ENCODE data around the gene PPP4R4. TPM values are rescaled to one million over a fixed set of nuclear protein-coding genes. Genes with fewer than 3 reads are reported as not detected.
A peak's percentile ranks its signal among the peaks of the same experiment; 100 is the strongest.

The PPP4R4 gene
- total and polyA plus RNA-seq, 12 donors, result 0.08 to 6.2 (median 0.55) TPM

DNA sequence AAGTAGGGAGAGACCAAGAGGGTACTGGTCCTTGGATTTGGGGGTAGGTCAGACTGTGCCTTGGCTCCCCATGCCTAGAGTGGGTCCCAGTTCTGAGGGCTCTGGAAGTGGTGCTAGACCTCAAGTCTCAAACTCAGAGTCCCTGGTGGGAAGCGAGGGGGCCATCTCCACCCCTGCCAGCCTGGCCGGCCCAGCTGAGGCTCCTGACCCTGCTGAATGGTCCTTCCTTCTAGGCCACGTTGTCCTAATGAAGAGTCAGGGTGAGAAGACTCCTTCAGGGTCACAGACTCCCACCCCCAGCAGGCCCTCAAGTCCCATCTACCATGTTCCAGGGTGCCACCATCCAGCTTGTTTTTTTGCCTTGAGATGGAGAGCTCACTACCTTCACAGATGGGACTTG lies 136.1 kb downstream of the PPP4R4 start:
- peak in 1 of 7 donors; percentile 6 for DNase-seq
- Histone ChIP-seq H3K4me1 (replicated peaks in 1 of 2) (no peaks in the 10 kb centered on the region), H3K36me3 (replicated peaks in 1 of 2) (no peaks in the 10 kb centered on the region), H3K27me3 (no peaks in the 10 kb centered on the region), H3K4me3 (no peak overlapping the region), H3K27ac (no peak overlapping the region), H3K9me3 (replicated peaks in 1 of 3) (no peaks in the 10 kb centered on the region)
- 83 to 89% (median 84%) methylated on average over 3 of the region's 3 CpGs; no CpG with 5 or more reads in 1 of the 4 donors for WGBS, 4 donors
- TF ChIP-seq, protein P1, sequence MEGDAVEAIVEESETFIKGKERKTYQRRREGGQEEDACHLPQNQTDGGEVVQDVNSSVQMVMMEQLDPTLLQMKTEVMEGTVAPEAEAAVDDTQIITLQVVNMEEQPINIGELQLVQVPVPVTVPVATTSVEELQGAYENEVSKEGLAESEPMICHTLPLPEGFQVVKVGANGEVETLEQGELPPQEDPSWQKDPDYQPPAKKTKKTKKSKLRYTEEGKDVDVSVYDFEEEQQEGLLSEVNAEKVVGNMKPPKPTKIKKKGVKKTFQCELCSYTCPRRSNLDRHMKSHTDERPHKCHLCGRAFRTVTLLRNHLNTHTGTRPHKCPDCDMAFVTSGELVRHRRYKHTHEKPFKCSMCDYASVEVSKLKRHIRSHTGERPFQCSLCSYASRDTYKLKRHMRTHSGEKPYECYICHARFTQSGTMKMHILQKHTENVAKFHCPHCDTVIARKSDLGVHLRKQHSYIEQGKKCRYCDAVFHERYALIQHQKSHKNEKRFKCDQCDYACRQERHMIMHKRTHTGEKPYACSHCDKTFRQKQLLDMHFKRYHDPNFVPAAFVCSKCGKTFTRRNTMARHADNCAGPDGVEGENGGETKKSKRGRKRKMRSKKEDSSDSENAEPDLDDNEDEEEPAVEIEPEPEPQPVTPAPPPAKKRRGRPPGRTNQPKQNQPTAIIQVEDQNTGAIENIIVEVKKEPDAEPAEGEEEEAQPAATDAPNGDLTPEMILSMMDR (IDR thresholded peaks at IDR 0.05), result no peak
- intact Hi-C loops (cut with DNase I), result no loop called here

DNA sequence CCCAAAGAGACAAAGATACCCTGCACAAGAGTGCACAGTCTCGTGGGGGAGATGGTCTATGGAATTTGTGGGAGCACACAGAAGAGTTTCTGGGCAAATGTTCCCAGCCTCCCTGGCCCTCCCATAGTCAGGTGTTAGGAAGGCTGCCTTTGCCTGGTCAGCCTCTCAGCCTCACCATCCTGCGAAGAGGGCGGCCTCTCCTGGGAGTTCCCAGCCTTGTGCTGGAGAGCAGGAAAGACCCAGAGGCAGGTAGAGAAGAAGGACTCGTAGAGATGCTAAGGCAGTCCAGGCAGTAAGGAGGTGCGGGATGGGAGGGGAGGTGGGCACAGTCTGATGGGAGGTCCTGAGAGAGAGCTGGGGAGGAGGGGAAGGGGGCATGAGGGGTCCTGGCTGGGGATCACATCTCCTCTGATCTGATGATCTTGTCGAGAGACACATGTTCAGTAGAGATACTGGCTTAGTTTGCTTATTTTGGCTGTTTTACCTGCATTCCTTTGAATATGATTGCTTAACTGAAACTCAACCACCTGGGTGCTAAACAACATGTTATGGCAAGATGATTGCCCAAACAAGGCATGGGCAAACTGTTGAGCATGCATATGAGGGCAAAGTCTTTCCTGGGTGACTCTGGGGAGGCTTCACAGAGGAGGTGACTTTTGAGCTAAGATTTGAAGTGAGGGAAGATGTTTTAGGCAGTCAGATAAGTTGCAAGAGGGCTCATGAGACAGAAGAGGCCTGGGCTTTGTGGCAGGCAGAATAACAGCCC lies 138.5 kb downstream of the PPP4R4 start:
- no peak overlapping the region for H3K4me3 ChIP-seq
- WGBS, 4 donors, result 77 to 83% (median 79%) methylated on average over 6 of the region's 6 CpGs
- no peaks in the 10 kb centered on the region for H3K4me1 ChIP-seq (replicated peaks in 1 of 2)
- DNase-seq, result peak in 1 of 7 donors; percentile 9
- H3K36me3 ChIP-seq (replicated peaks in 1 of 2), result no peaks in the 10 kb centered on the region
- H3K27ac ChIP-seq, result no peak overlapping the region
- H3K9me3 ChIP-seq (replicated peaks in 1 of 3), result peaks cover 0 to 6% (median 0%) of the 10 kb centered on the region in 3 donors
- intact Hi-C loops (cut with DNase I), result no loop called here
- no peaks in the 10 kb centered on the region for H3K27me3 ChIP-seq
- no peak for TF ChIP-seq POLR2A (IDR thresholded peaks at IDR 0.05)
- TF ChIP-seq, protein P1 (IDR thresholded peaks at IDR 0.05), result no peak

DNA sequence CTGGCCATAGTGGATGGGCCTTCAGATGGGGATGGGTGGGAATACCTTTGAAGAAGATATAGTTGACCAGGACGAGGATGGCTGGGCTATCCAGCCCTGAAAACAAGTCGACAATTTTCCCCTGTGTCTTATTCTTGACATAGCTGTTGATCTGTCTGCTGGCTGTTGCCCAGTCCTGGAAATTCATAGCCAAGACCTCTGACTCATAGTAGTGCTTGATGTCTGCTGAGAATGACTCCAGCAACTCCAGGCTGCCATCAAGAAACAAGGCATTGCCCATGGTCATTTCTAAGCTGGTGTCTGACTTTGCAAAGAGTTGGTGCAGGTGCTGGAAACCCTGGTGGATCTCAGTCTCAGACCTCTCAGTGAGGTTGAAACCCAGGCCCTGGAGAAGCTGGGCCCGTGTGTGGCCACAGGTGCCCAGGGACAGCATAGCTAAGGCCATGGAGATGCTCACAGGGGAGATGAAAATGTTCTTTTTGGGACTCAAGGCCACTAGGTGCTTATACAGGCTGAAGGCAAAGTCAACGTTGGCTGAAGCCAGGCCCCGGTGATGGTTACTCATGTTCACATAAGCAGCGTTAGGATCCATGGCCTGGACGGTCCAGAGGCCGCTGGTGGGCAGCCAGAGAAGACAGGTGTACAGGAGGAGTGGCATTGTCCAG lies 140.0 kb downstream of the PPP4R4 start:
- intact Hi-C loops (cut with DNase I), result no loop called here
- DNase-seq, result peak in 1 of 7 donors; percentile 24

DNA sequence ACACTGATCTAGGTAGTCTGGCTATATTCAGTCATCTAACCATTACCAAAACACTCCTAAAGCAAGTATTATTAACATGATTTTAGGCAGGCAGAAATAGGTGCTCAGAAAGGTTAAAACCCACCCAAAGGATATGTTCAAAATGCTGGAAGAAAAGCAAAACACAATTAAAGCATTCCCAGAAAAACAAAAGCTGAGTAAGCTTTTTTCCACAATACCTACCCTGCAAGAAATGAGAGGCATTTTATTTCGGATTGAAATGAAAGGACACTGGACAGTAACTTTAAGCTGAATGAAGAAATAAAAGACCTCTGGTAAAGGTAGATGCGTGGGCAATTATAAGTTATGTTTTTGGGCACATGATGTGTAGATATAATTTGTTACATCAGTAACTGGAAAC lies 140.8 kb downstream of the PPP4R4 start:
- no peaks in the 10 kb centered on the region for H3K36me3 ChIP-seq (replicated peaks in 1 of 2)
- TF ChIP-seq, protein P1 (IDR thresholded peaks at IDR 0.05), result no peak
- TF ChIP-seq POLR2A (IDR thresholded peaks at IDR 0.05), result no peak
- DNase-seq, result no peak
- no peaks in the 10 kb centered on the region for H3K4me1 ChIP-seq (replicated peaks in 1 of 2)
- peaks cover 0 to 6% (median 0%) of the 10 kb centered on the region in 3 donors for H3K9me3 ChIP-seq (replicated peaks in 1 of 3)
- no peaks in the 10 kb centered on the region for H3K27me3 ChIP-seq
- WGBS, 4 donors, result 68 to 87% (median 77%) methylated on average over 2 of the region's 2 CpGs
- no peak overlapping the region for H3K4me3 ChIP-seq
- intact Hi-C loops (cut with DNase I), result no loop called here
- no peak overlapping the region for H3K27ac ChIP-seq

More for the DNA sequence above, 140.0 kb downstream of the PPP4R4 start:
- no peak for TF ChIP-seq POLR2A (IDR thresholded peaks at IDR 0.05)
- TF ChIP-seq, protein P1 (IDR thresholded peaks at IDR 0.05), result no peak
- H3K4me3 ChIP-seq, result no peak overlapping the region
- H3K9me3 ChIP-seq (replicated peaks in 1 of 3), result peaks cover 0 to 6% (median 0%) of the 10 kb centered on the region in 3 donors
- H3K4me1 ChIP-seq (replicated peaks in 1 of 2), result no peaks in the 10 kb centered on the region
- no peaks in the 10 kb centered on the region for H3K36me3 ChIP-seq (replicated peaks in 1 of 2)
- H3K27me3 ChIP-seq, result no peaks in the 10 kb centered on the region
- WGBS, 4 donors, result 75 to 93% (median 83%) methylated on average over 5 to 8 of the region's 8 CpGs
- H3K27ac ChIP-seq, result no peak overlapping the region
